ENCODE measurements around the gene VCAM1.

DNA sequence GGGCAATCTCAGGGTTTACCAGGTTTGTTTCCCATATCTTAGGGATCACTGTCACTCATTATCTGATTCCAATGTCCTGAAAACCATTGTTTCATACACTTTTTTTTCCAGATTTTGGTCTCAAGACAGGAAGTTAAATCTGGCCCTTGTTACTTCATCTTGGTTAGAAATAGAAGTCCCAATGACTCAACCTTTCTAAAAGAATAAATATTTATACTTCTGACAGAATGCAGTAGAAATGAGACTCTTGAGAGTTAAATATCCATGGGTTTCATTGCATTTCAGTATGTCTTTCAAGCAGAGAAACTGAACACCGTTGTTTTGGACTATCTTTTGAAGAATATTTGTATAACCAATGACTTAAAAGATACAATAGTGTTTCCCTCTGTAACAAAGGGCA lies 19.8 kb upstream of the VCAM1 start:
- TF ChIP-seq EZH2 (IDR thresholded peaks at IDR 0.05; ENCODE audit: low read length, unreplicated experiment): no peak
- TF ChIP-seq EZH2phosphoT487 (IDR thresholded peaks at IDR 0.05; ENCODE audit: borderline replicate concordance, low read length): no peak
- TF ChIP-seq, protein P1, sequence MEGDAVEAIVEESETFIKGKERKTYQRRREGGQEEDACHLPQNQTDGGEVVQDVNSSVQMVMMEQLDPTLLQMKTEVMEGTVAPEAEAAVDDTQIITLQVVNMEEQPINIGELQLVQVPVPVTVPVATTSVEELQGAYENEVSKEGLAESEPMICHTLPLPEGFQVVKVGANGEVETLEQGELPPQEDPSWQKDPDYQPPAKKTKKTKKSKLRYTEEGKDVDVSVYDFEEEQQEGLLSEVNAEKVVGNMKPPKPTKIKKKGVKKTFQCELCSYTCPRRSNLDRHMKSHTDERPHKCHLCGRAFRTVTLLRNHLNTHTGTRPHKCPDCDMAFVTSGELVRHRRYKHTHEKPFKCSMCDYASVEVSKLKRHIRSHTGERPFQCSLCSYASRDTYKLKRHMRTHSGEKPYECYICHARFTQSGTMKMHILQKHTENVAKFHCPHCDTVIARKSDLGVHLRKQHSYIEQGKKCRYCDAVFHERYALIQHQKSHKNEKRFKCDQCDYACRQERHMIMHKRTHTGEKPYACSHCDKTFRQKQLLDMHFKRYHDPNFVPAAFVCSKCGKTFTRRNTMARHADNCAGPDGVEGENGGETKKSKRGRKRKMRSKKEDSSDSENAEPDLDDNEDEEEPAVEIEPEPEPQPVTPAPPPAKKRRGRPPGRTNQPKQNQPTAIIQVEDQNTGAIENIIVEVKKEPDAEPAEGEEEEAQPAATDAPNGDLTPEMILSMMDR (conservative IDR thresholded peaks at IDR 0.05; ENCODE audit: low read depth, low read length): no peak
